ENCODE measurements around the gene GPR25. TPM values are rescaled to one million over a fixed set of nuclear protein-coding genes. Genes with fewer than 3 reads are reported as not detected.

GPR25 gene
- total RNA-seq, 1 donor from 2014 or later, result 5.9 TPM

- TF ChIP-seq CTCF (IDR thresholded peaks at IDR 0.05) (no peak), POLR2A (IDR thresholded peaks at IDR 0.05) (no peak), POLR2AphosphoS5 (IDR thresholded peaks at IDR 0.05; ENCODE audit: insufficient read depth in 1 of 2, low read depth in 1 of 2) (no peak)
- no peak overlapping the region for H3K27ac ChIP-seq
- intact Hi-C loops (cut with DNase I), result no loop called here
- no peak overlapping the region for H3K4me3 ChIP-seq
- no peaks in the 10 kb centered on the region for H3K4me1 ChIP-seq
- no peak for DNase-seq (ENCODE audit: extremely low spot score in 2 of 2)
- no peaks in the 10 kb centered on the region for H3K27me3 ChIP-seq
- H3K36me3 ChIP-seq, result peaks cover 0 to 7% of the 10 kb centered on the region in 2 donors
- no peaks in the 10 kb centered on the region for H3K9me3 ChIP-seq
Measured at GRCh38 chr1:200866116-200866515, 6.7 kb upstream of the GPR25 start.

- Histone ChIP-seq H3K36me3 (peaks cover 0 to 7% of the 10 kb centered on the region in 2 donors), H3K4me1 (no peaks in the 10 kb centered on the region), H3K4me3 (no peak overlapping the region), H3K27ac (no peak overlapping the region), H3K27me3 (no peaks in the 10 kb centered on the region), H3K9me3 (no peaks in the 10 kb centered on the region)
- intact Hi-C loops (cut with DNase I), result no loop called here
- DNase-seq (ENCODE audit: extremely low spot score in 2 of 2), result no peak
- no peak for TF ChIP-seq POLR2AphosphoS5 (IDR thresholded peaks at IDR 0.05; ENCODE audit: insufficient read depth in 1 of 2, low read depth in 1 of 2)
Measured at GRCh38 chr1:200866521-200866920, 6.3 kb upstream of the GPR25 start.

- Histone ChIP-seq H3K36me3 (peaks cover 0 to 7% of the 10 kb centered on the region in 2 donors), H3K27me3 (no peaks in the 10 kb centered on the region), H3K9me3 (no peaks in the 10 kb centered on the region), H3K27ac (no peak overlapping the region), H3K4me1 (no peaks in the 10 kb centered on the region), H3K4me3 (no peak overlapping the region)
- TF ChIP-seq CTCF (IDR thresholded peaks at IDR 0.05), result no peak
- TF ChIP-seq POLR2A (IDR thresholded peaks at IDR 0.05), result no peak
- TF ChIP-seq POLR2AphosphoS5 (IDR thresholded peaks at IDR 0.05; ENCODE audit: insufficient read depth in 1 of 2, low read depth in 1 of 2), result no peak
- intact Hi-C loops (cut with DNase I), result no loop called here
- no peak for DNase-seq (ENCODE audit: extremely low spot score in 2 of 2)
Measured at GRCh38 chr1:200867018-200867811, 5.6 kb upstream of the GPR25 start.

- no peak overlapping the region for H3K4me3 ChIP-seq
- no peaks in the 10 kb centered on the region for H3K9me3 ChIP-seq
- no peak for DNase-seq (ENCODE audit: extremely low spot score in 2 of 2)
- TF ChIP-seq POLR2AphosphoS5 (IDR thresholded peaks at IDR 0.05; ENCODE audit: insufficient read depth in 1 of 2, low read depth in 1 of 2) (no peak), CTCF (IDR thresholded peaks at IDR 0.05) (no peak), POLR2A (IDR thresholded peaks at IDR 0.05) (no peak)
- peaks cover 13% of the 10 kb centered on the region for H3K4me1 ChIP-seq
- no peak overlapping the region for H3K27ac ChIP-seq
- H3K36me3 ChIP-seq, result no peaks in the 10 kb centered on the region
- peaks cover 10% of the 10 kb centered on the region for H3K27me3 ChIP-seq
- intact Hi-C loops (cut with DNase I), result no loop called here
Measured at GRCh38 chr1:200869376-200869752, 3.4 kb upstream of the GPR25 start.

- intact Hi-C loops (cut with DNase I), result no loop called here
- Histone ChIP-seq H3K27ac (no peak overlapping the region), H3K4me3 (no peak overlapping the region), H3K4me1 (peaks cover 13% of the 10 kb centered on the region), H3K9me3 (no peaks in the 10 kb centered on the region), H3K36me3 (no peaks in the 10 kb centered on the region), H3K27me3 (peaks cover 10% of the 10 kb centered on the region)
- DNase-seq (ENCODE audit: extremely low spot score in 2 of 2), result no peak
- TF ChIP-seq POLR2A (IDR thresholded peaks at IDR 0.05), result no peak
- no peak for TF ChIP-seq POLR2AphosphoS5 (IDR thresholded peaks at IDR 0.05; ENCODE audit: insufficient read depth in 1 of 2, low read depth in 1 of 2)
- TF ChIP-seq CTCF (IDR thresholded peaks at IDR 0.05), result no peak
Measured at GRCh38 chr1:200869753-200870391, 2.9 kb upstream of the GPR25 start.
